HG02759 (cell line): ENCODE measurements around the gene MGAT5B.
A peak's percentile ranks its signal among the peaks of the same experiment; 100 is the strongest.

Experiments
- ATAC-seq: cut with Tn5 transposase; IDR thresholded peaks from one replicate; pipeline ENCODE4 v1.9.1; 2021; ENCODE audit warnings: mild to moderate bottlenecking, moderate library complexity; ENCODE audit not compliant: unreplicated experiment

Gene MGAT5B

DNA sequence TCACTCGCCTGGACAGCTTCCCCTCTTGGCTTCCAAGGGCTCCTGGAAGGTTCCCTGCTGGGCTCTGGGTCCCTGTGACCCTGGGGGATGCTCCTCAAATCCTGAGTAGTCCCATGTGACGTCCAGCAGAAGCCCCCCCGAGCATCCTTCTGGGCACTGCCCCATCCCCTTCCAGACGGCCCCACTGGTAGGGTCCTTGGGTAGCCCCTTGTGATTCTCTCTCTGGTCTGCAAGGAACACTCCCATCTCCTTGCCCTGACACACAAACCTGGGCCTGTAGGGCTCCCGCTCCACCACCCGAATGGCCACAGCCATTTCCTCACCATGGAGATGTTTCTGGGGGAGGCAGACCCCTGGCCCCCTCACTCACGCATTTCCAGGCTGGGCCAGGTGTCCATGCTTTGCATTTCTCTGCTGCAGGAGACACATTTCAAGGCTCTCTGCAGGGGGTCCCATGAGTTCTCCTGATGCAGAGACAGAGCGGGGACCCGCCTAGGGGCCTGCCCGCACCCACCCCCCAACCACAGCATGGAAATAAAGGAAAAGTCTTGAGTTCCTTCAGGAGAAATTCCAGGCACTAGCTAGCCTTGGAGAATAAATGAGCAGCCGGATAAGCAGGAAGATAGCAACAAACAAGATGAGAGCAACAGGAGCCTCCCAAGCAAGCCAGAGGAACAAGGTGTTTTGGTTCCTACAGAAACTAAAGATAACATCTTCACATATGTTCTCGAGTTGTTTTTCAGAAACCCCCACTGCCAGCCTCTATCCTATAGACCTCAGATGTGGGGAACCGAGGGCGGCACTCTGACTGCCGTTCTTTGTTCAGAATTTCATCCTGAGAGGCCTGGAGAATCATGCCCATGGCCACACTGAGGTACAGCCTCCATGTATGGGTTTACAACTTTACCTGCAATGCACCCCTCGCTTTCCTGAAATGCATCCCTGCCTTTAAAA lies 128.8 kb downstream of the MGAT5B start:
- no peak for ATAC-seq

GRCh38 chr17:76997981-76998531 lies 129.9 kb downstream of the MGAT5B start:
- peak; percentile 68 for ATAC-seq

- no peak for ATAC-seq
These were observed 130.6 kb downstream of the MGAT5B start for GRCh38 chr17:76998839-76999238.
